Endothelial cell of umbilical vein (primary cell): ENCODE results near the gene NR1I3. TPM values are rescaled to one million over a fixed set of nuclear protein-coding genes. Genes with fewer than 3 reads are reported as not detected.
"Not testable (repeated sequence)": the region's sequence is repeated elsewhere in the genome, so short reads cannot be mapped to it uniquely, and the experiment has no call there.

Experiments
- BruUV-seq: library from RNA; stranded (reverse); fragments of 400-500 nt; replicated peaks from 2 replicates; lab custom pipeline; 2021; lab: Mats Ljungman, UMichigan
- CTCF ChIA-PET: fragments of 300-600, 350-600 bp; sonication (Branson Sonifier 250); formaldehyde crosslinking; loops from one replicate; lab custom pipeline; 2021; ENCODE audit warnings: antibody characterized with exemption, inconsistent platforms; lab: Charles Lee
- POLR2A ChIA-PET: fragments of 300-600, 350-600 bp; sonication (Branson Sonifier 250); formaldehyde crosslinking; loops from one replicate; lab custom pipeline; 2021; ENCODE audit warnings: antibody characterized with exemption, inconsistent platforms; lab: Charles Lee
- DNase-seq: peaks from one replicate; pipeline ENCODE4 v3.0.0-alpha.2; 2011; ENCODE audit warnings: low read depth, low spot score
- FAIRE-seq: peaks from 2 replicates; lab custom pipeline; 2011; peaks lifted over from hg19 to GRCh38; lab: Jason Lieb, UNC
- H2AFZ ChIP-seq: 2 replicates; pipeline ENCODE4 v1.6.0; 2012; ENCODE audit warnings: low read depth, low read length, control low read depth, inconsistent platforms
- H3K27ac ChIP-seq: 2 replicates; pipeline ENCODE4 v1.5.1; 2011; ENCODE audit warnings: low read depth, mild to moderate bottlenecking, control low read depth, low read length, moderate library complexity; ENCODE audit not compliant: insufficient read depth
- H3K27me3 ChIP-seq, 2 experiments: 2 replicates each; pipeline versions ENCODE4 v1.6.0 to v1.6.1; 2011; ENCODE audit warnings: low read length in 2 of 2, mixed read lengths in 1 of 2; ENCODE audit not compliant: control insufficient read depth in 2 of 2, insufficient read depth in 2 of 2
- H3K36me3 ChIP-seq, 2 experiments: 2 replicates in 1 of 2; 3 replicates in 1 of 2; pipeline ENCODE4 v1.5.1; 2011; ENCODE audit warnings: low read length in 2 of 2, mild to moderate bottlenecking in 1 of 2, moderate library complexity in 1 of 2; ENCODE audit not compliant: control insufficient read depth in 2 of 2, insufficient read depth in 2 of 2; ENCODE audit errors: extremely low read depth in 1 of 2
- H3K4me1 ChIP-seq: 3 replicates; pipeline ENCODE4 v1.5.1; 2011; ENCODE audit warnings: mild to moderate bottlenecking, low read length; ENCODE audit not compliant: control insufficient read depth, insufficient read depth; ENCODE audit errors: extremely low read depth
- H3K4me2 ChIP-seq: 2 replicates; pipeline ENCODE4 v1.6.1; 2011; ENCODE audit warnings: low read length, control low read depth, mixed read lengths; ENCODE audit not compliant: insufficient read depth
- H3K4me3 ChIP-seq, 3 experiments: fragments of 200-600 bp in 1 of 3; sonication (generic), shearing (Covaris generic) in 1 of 3; replicated peaks in 1 of 3; 2 replicates each; pipeline ENCODE4 v1.5.1; 2011 to 2016; ENCODE audit warnings: control low read depth in 3 of 3, low read length in 3 of 3, mild to moderate bottlenecking in 2 of 3, inconsistent platforms in 1 of 3, low read depth in 1 of 3, moderate library complexity in 1 of 3; ENCODE audit not compliant: insufficient read depth in 1 of 3
- H3K79me2 ChIP-seq: 2 replicates; pipeline ENCODE4 v1.6.0; 2012; ENCODE audit warnings: low read length, inconsistent platforms; ENCODE audit not compliant: control insufficient read depth, insufficient read depth
- H3K9ac ChIP-seq: replicated peaks from 2 replicates; pipeline ENCODE3; 2011; ENCODE audit warnings: low read length, control low read depth; ENCODE audit not compliant: insufficient read depth; ENCODE audit errors: extremely low read depth
- H3K9me1 ChIP-seq: replicated peaks from 3 replicates; pipeline ENCODE4 v1.6.0; 2011; ENCODE audit warnings: mild to moderate bottlenecking, low read length; ENCODE audit not compliant: control insufficient read depth, insufficient read depth; ENCODE audit errors: extremely low read depth
- H3K9me3 ChIP-seq: replicated peaks from 2 replicates; pipeline ENCODE4 v1.5.1; 2012; ENCODE audit warnings: low read length, inconsistent platforms; ENCODE audit not compliant: control insufficient read depth, insufficient read depth
- H4K20me1 ChIP-seq: replicated peaks from 2 replicates; pipeline ENCODE3; 2011; ENCODE audit warnings: mild to moderate bottlenecking, low read length; ENCODE audit not compliant: control insufficient read depth, insufficient read depth; ENCODE audit errors: extremely low read depth
- EZH2 ChIP-seq: IDR thresholded peaks from 2 replicates; pipeline ENCODE4 v1.6.1; 2012; ENCODE audit warnings: borderline replicate concordance, low read depth, mild to moderate bottlenecking, moderate library complexity, low read length, inconsistent platforms; ENCODE audit not compliant: severe bottlenecking
- FOS ChIP-seq: IDR thresholded peaks from 2 replicates; pipeline ENCODE4 v1.6.1; 2011; ENCODE audit warnings: mild to moderate bottlenecking, low read length, moderate library complexity, borderline replicate concordance; ENCODE audit not compliant: insufficient read depth
- GATA2 ChIP-seq: IDR thresholded peaks from 2 replicates; pipeline ENCODE4 v1.7.0; 2011; ENCODE audit warnings: low read depth, mild to moderate bottlenecking, moderate library complexity, mixed read lengths, low read length; ENCODE audit not compliant: insufficient read length, insufficient read depth
- JUN ChIP-seq: IDR thresholded peaks from 2 replicates; pipeline ENCODE4 v1.6.1; 2011; ENCODE audit warnings: borderline replicate concordance, low read depth; ENCODE audit not compliant: insufficient read length, insufficient read depth
- MYC ChIP-seq: IDR thresholded peaks from one replicate; pipeline ENCODE4 v1.6.1; 2011; ENCODE audit warnings: mild to moderate bottlenecking, low read depth, low read length
- dilution Hi-C: fragments of 300-500 bp; cut with MboI; formaldehyde crosslinking; loops from one replicate; pipeline ENCODE4 v1.15.0; 2019; ENCODE audit warnings: low sequenced_read_pairs; ENCODE audit not compliant: extremely low pct_ligation_motif_present
- intact Hi-C: fragments of 100-400 bp; cut with micrococcal nuclease; formaldehyde crosslinking; loops from one replicate; pipeline ENCODE4 v1.10.0; 2022
- polyA plus RNA-seq, 4 experiments: library from polyadenylated mRNA; depleted of rRNA in 3 of 4; stranded (reverse) in 3 of 4; unstranded in 1 of 4; fragments of >200 nt; gene quantifications; 2 replicates each; pipeline versions ENCODE4 v1.2.1 to v1.2.3, GENCODE V29; 2011 to 2012; ENCODE audit warnings: missing spikeins in 1 of 4
- total RNA-seq: library from RNA; stranded (reverse); gene quantifications from 2 replicates; pipeline ENCODE4 v1.2.3, GENCODE V29; 2021

NR1I3 gene
- total and polyA plus RNA-seq, 2 donors (not counting 3 experiments of a cell fraction or from before 2014, with no cell fraction given): not detected

GRCh38 chr1:161251579-161251978 lies 13.6 kb upstream of the NR1I3 start:
- CTCF ChIA-PET: no interaction called here
- Histone ChIP-seq H3K27me3 (no peaks in the 10 kb centered on the region), H3K79me2 (no peaks in the 10 kb centered on the region), H3K9me1 (no peaks in the 10 kb centered on the region), H3K4me3 (no peak overlapping the region), H3K4me2 (no peak overlapping the region), H3K9me3 (no peaks in the 10 kb centered on the region), H3K9ac (no peak overlapping the region), H2AFZ (no peak overlapping the region), H3K27ac (no peak overlapping the region), H4K20me1 (no peaks in the 10 kb centered on the region), H3K36me3 (no peaks in the 10 kb centered on the region), H3K4me1 (no peaks in the 10 kb centered on the region)
- no peak for FAIRE-seq
- BruUV-seq: no TSS peak
- no peak for DNase-seq
- POLR2A ChIA-PET: no interaction called here
- dilution Hi-C loops (no loop called here), intact Hi-C loops (no loop called here)
- TF ChIP-seq MYC (no peak), FOS (no peak), JUN (no peak), GATA2 (no peak), EZH2 (no peak)

- H3K27ac ChIP-seq: no peak overlapping the region
- dilution Hi-C loops (no loop called here), intact Hi-C loops (no loop called here)
- POLR2A ChIA-PET: no interaction called here
- no peak overlapping the region for H3K4me3 ChIP-seq
- H3K27me3 ChIP-seq: no peaks in the 10 kb centered on the region
- no peak for FAIRE-seq
- H3K9me1 ChIP-seq: no peaks in the 10 kb centered on the region
- CTCF ChIA-PET: interaction anchor here (1.1 kb wide), 1 partner anchor 32 kb away, joined by 3 read pairs; no protein-coding TSS in a partner anchor
- H3K36me3 ChIP-seq: no peaks in the 10 kb centered on the region
- no peak overlapping the region for H3K9ac ChIP-seq
- no peak for DNase-seq
- H3K79me2 ChIP-seq: no peaks in the 10 kb centered on the region
- H2AFZ ChIP-seq: no peak overlapping the region
- BruUV-seq: no TSS peak
- no peaks in the 10 kb centered on the region for H3K4me1 ChIP-seq
- H4K20me1 ChIP-seq: no peaks in the 10 kb centered on the region
- H3K9me3 ChIP-seq: no peaks in the 10 kb centered on the region
- H3K4me2 ChIP-seq: no peak overlapping the region
- TF ChIP-seq GATA2: no peak
These were observed 12.8 kb upstream of the NR1I3 start for GRCh38 chr1:161250829-161251228.

GRCh38 chr1:161250100-161250499 lies 12.1 kb upstream of the NR1I3 start:
- H3K27me3 ChIP-seq, intact Hi-C loops, BruUV-seq, FAIRE-seq, DNase-seq, H3K79me2 ChIP-seq, H3K9me1 ChIP-seq, H3K4me1 ChIP-seq, H3K4me2 ChIP-seq, H3K4me3 ChIP-seq, H2AFZ ChIP-seq, H4K20me1 ChIP-seq, POLR2A ChIA-PET, H3K36me3 ChIP-seq, dilution Hi-C loops, H3K27ac ChIP-seq, H3K9ac ChIP-seq, H3K9me3 ChIP-seq: not testable (repeated sequence)
- CTCF ChIA-PET: interaction anchor here (0.9 to 2.6 kb wide), 4 partner anchors 11 to 124 kb away, joined by 3 to 8 read pairs (median 6); no protein-coding TSS in a partner anchor
